Transverse colon (tissue), 4 donors: Measurements from ENCODE around the gene CRYBG3. TPM values are rescaled to one million over a fixed set of nuclear protein-coding genes. Genes with fewer than 3 reads are reported as not detected.

ENCODE experiments used
- DNase-seq: peaks from one replicate; pipeline ENCODE4 v3.0.0-alpha.2; 2019
- H3K27ac ChIP-seq, 4 donors: fragments of 200-600 bp; sonication (generic); 2 replicates each; pipeline ENCODE4 v1.5.1; 2016 to 2018; ENCODE audit warnings: inconsistent platforms in 4 of 4
- H3K27me3 ChIP-seq: fragments of 200-600 bp; sonication (generic); 2 replicates; pipeline ENCODE4 v1.5.1; 2017; ENCODE audit warnings: inconsistent platforms
- H3K36me3 ChIP-seq, 4 donors: fragments of 200-600 bp; sonication (generic); 2 replicates each; pipeline ENCODE4 v1.5.1; 2017 to 2019; ENCODE audit warnings: inconsistent platforms in 4 of 4
- H3K4me1 ChIP-seq, 4 donors: fragments of 200-600 bp; sonication (generic); 2 replicates each; pipeline ENCODE4 v1.5.1; 2017 to 2020; ENCODE audit warnings: inconsistent platforms in 4 of 4
- H3K4me3 ChIP-seq, 4 donors: fragments of 200-600 bp; sonication (generic); 1 replicate in 1 of 4; 2 replicates in 3 of 4; pipeline versions ENCODE4 v1.5.1 to v1.6.1; 2017 to 2019; ENCODE audit warnings: inconsistent platforms in 4 of 4
- H3K9me3 ChIP-seq, 2 donors: fragments of 200-600 bp; sonication (generic); 2 replicates each; pipeline ENCODE4 v1.5.1; 2017 to 2019; ENCODE audit warnings: inconsistent platforms in 2 of 2
- CTCF ChIP-seq, 5 experiments: fragments of 200-600 bp in 3 of 5; fragments of 450-650 bp in 2 of 5; sonication (generic) in 3 of 5; IDR thresholded peaks; 1 replicate in 2 of 5; 2 replicates in 3 of 5; pipeline ENCODE4 v1.5.1; 2016 to 2017; ENCODE audit warnings: antibody characterized with exemption in 5 of 5, inconsistent platforms in 3 of 5, mild to moderate bottlenecking in 2 of 5, moderate library complexity in 1 of 5
- EP300 ChIP-seq: sonication (generic); formaldehyde crosslinking; IDR thresholded peaks from one replicate; pipeline ENCODE4 v1.6.1; 2017; ENCODE audit warnings: antibody characterized with exemption, low read depth
- POLR2A ChIP-seq: fragments of 450-650 bp; IDR thresholded peaks from one replicate; pipeline ENCODE4 v1.6.1; 2016; ENCODE audit warnings: antibody characterized with exemption, mild to moderate bottlenecking, moderate library complexity
- POLR2AphosphoS5 ChIP-seq, 3 donors: sonication (generic); formaldehyde crosslinking; IDR thresholded peaks; one replicate each; pipeline ENCODE4 v1.6.1; 2016; ENCODE audit warnings: antibody characterized with exemption in 3 of 3
- WGBS, 2 donors: methylation state at CpG; one replicate each; pipeline ENCODE4 v1.1.5; 2018; ENCODE audit warnings: low coverage in 1 of 2; 5-methylcytosine and 5-hydroxymethylcytosine counted together
- in situ Hi-C, 4 donors: fragments of 200-750 bp; cut with MboI; loops; one replicate each; pipeline versions ENCODE4 v1.15.0 to v1.15.1; 2017; ENCODE audit warnings: low sequenced_read_pairs in 3 of 4, low pct_ligation_motif_present in 1 of 4, low pct_unique_long_range_greater_than_20kb in 1 of 4
- intact Hi-C: fragments of 100-400 bp; cut with DNase I; formaldehyde crosslinking; loops from one replicate; pipeline ENCODE4 v1.15.1; 2023; ENCODE audit warnings: low total_unique reads
- total RNA-seq, 4 donors: library from RNA; depleted of rRNA; stranded (reverse); fragments of >200 nt; gene quantifications; one replicate each; pipeline ENCODE4 v1.1.0, GENCODE V29; 2016

CRYBG3 gene
- total RNA-seq, 4 donors from 2014 or later, result 21.3 to 32.7 (median 27.9) TPM

GRCh38 chr3:97822359-97822775, 556 bp downstream of the CRYBG3 start:
- H3K27me3 ChIP-seq, result peaks cover 5% of the 10 kb centered on the region
- no peaks in the 10 kb centered on the region for H3K9me3 ChIP-seq
- in situ Hi-C loops (no loop called here), intact Hi-C loops (no loop called here)
- peak overlapping the region; percentile 90 to 95 (median 93) for H3K27ac ChIP-seq
- TF ChIP-seq EP300, result no peak
- TF ChIP-seq POLR2A, result no peak
- no peak for TF ChIP-seq CTCF (IDR thresholded peaks at IDR 0.05)
- TF ChIP-seq POLR2AphosphoS5 (IDR thresholded peaks at IDR 0.05), result peak in 2 of 3 donors; percentile 26 to 31
- DNase-seq, result peak; percentile 50
- H3K36me3 ChIP-seq, result no peaks in the 10 kb centered on the region
- H3K4me1 ChIP-seq, result peaks cover 0 to 32% (median 16%) of the 10 kb centered on the region in 4 donors
- peak overlapping the region; percentile 68 to 95 (median 87) for H3K4me3 ChIP-seq
- WGBS, 2 donors, result 0% methylated on average over 8 to 36 of the region's 36 CpGs

- no peaks in the 10 kb centered on the region for H3K9me3 ChIP-seq
- H3K36me3 ChIP-seq, result no peaks in the 10 kb centered on the region
- DNase-seq, result no peak
- in situ Hi-C loops, result no loop called here
- H3K27me3 ChIP-seq, result peaks cover 5% of the 10 kb centered on the region
- H3K4me1 ChIP-seq, result peaks cover 0 to 42% (median 20%) of the 10 kb centered on the region in 4 donors
- H3K4me3 ChIP-seq, result peak overlapping the region; percentile 68 to 95 (median 87)
- 43 to 53% methylated on average over 17 of the region's 17 CpGs for WGBS, 2 donors
- intact Hi-C loops, result no loop called here
- H3K27ac ChIP-seq, result peak overlapping the region; percentile 90 to 95 (median 93)
- TF ChIP-seq POLR2AphosphoS5 (IDR thresholded peaks at IDR 0.05), result no peak
- TF ChIP-seq EP300, result no peak
- no peak for TF ChIP-seq CTCF (IDR thresholded peaks at IDR 0.05)
- no peak for TF ChIP-seq POLR2A
Measured at GRCh38 chr3:97823046-97824004, 1.5 kb downstream of the CRYBG3 start.

- peaks cover under 1 to 49% (median 20%) of the 10 kb centered on the region in 4 donors for H3K4me1 ChIP-seq
- intact Hi-C loops, result no loop called here
- 86 to 91% methylated on average over 1 of the region's 1 CpG for WGBS, 2 donors
- peaks cover 5% of the 10 kb centered on the region for H3K27me3 ChIP-seq
- H3K9me3 ChIP-seq, result no peaks in the 10 kb centered on the region
- H3K27ac ChIP-seq, result peak overlapping the region in 2 of 4 donors; percentile 93 to 95
- no peak for DNase-seq
- in situ Hi-C loops, result no loop called here
- TF ChIP-seq CTCF (IDR thresholded peaks at IDR 0.05) (no peak), POLR2AphosphoS5 (IDR thresholded peaks at IDR 0.05) (no peak), POLR2A (no peak), EP300 (no peak)
- no peaks in the 10 kb centered on the region for H3K36me3 ChIP-seq
- no peak overlapping the region for H3K4me3 ChIP-seq
Measured at GRCh38 chr3:97825101-97825500, 3.3 kb downstream of the CRYBG3 start.

- H3K27me3 ChIP-seq, result no peaks in the 10 kb centered on the region
- no peak overlapping the region for H3K4me3 ChIP-seq
- in situ Hi-C loops, result no loop called here
- TF ChIP-seq POLR2A, result no peak
- no peak for TF ChIP-seq POLR2AphosphoS5 (IDR thresholded peaks at IDR 0.05)
- no peak for TF ChIP-seq CTCF (IDR thresholded peaks at IDR 0.05)
- TF ChIP-seq EP300, result no peak
- H3K27ac ChIP-seq, result peak overlapping the region in 3 of 4 donors; percentile 8 to 47 (median 46)
- no peaks in the 10 kb centered on the region for H3K9me3 ChIP-seq
- intact Hi-C loops, result no loop called here
- no peak for DNase-seq
- H3K36me3 ChIP-seq, result no peaks in the 10 kb centered on the region
- H3K4me1 ChIP-seq, result peaks cover 5 to 42% (median 13%) of the 10 kb centered on the region in 4 donors
- 74 to 79% methylated on average over 2 of the region's 2 CpGs for WGBS, 2 donors
Measured at GRCh38 chr3:97827741-97828471, 6.1 kb downstream of the CRYBG3 start.
